Muscle layer of duodenum (tissue), 2 donors: ENCODE results near the gene RHBDD3.
"Not testable (repeated sequence)": the region's sequence is repeated elsewhere in the genome, so short reads cannot be mapped to it uniquely, and the experiment has no call there.

ENCODE experiments used
- H3K27ac ChIP-seq: one replicate; pipeline ENCODE4 v1.7.0; 2013; ENCODE audit warnings: mild to moderate bottlenecking, low read length
- H3K27me3 ChIP-seq: one replicate; pipeline ENCODE4 v1.7.0; 2013; ENCODE audit warnings: low read depth, mild to moderate bottlenecking, control low read depth, low read length
- H3K36me3 ChIP-seq, 2 donors: one replicate each; pipeline ENCODE4 v1.7.0; 2013; ENCODE audit warnings: low read length in 2 of 2, control low read depth in 1 of 2, mild to moderate bottlenecking in 1 of 2; ENCODE audit not compliant: insufficient read depth in 2 of 2, control insufficient read depth in 1 of 2
- H3K4me1 ChIP-seq, 2 donors: one replicate each; pipeline ENCODE4 v1.7.0; 2013; ENCODE audit warnings: low read length in 2 of 2, mild to moderate bottlenecking in 2 of 2, control low read depth in 1 of 2, moderate library complexity in 1 of 2; ENCODE audit not compliant: insufficient read depth in 2 of 2, control insufficient read depth in 1 of 2
- H3K4me3 ChIP-seq, 2 donors: one replicate each; pipeline ENCODE4 v1.7.0; 2013; ENCODE audit warnings: low read length in 2 of 2, low read depth in 1 of 2, mild to moderate bottlenecking in 1 of 2
- H3K9me3 ChIP-seq, 2 donors: one replicate each; pipeline ENCODE4 v1.7.0; 2013; ENCODE audit warnings: low read length in 2 of 2, control low read depth in 1 of 2, mild to moderate bottlenecking in 1 of 2; ENCODE audit not compliant: control insufficient read depth in 1 of 2
- donor health status: healthy.

The RHBDD3 gene

GRCh38 chr22:29233277-29233877 lies 34.4 kb downstream of the RHBDD3 start:
- Histone ChIP-seq H3K27ac (no peak overlapping the region), H3K27me3 (no peaks in the 10 kb centered on the region), H3K9me3 (no peaks in the 10 kb centered on the region), H3K36me3 (no peaks in the 10 kb centered on the region), H3K4me3 (no peak overlapping the region), H3K4me1 (no peaks in the 10 kb centered on the region)

GRCh38 chr22:29231971-29232959 lies 35.5 kb downstream of the RHBDD3 start:
- Histone ChIP-seq H3K27me3 (no peaks in the 10 kb centered on the region), H3K36me3 (no peaks in the 10 kb centered on the region), H3K27ac (no peak overlapping the region), H3K4me1 (no peaks in the 10 kb centered on the region), H3K9me3 (no peaks in the 10 kb centered on the region), H3K4me3 (no peak overlapping the region)

GRCh38 chr22:29230972-29231875 lies 36.6 kb downstream of the RHBDD3 start:
- no peaks in the 10 kb centered on the region for H3K36me3 ChIP-seq

GRCh38 chr22:29226351-29226981 lies 41.3 kb downstream of the RHBDD3 start:
- Histone ChIP-seq H3K9me3 (no peaks in the 10 kb centered on the region), H3K27me3 (no peaks in the 10 kb centered on the region), H3K27ac (no peak overlapping the region), H3K36me3 (no peaks in the 10 kb centered on the region), H3K4me3 (no peak overlapping the region), H3K4me1 (peaks cover 0 to 17% of the 10 kb centered on the region in 2 donors)

More at GRCh38 chr22:29230972-29231875, 36.6 kb downstream of the RHBDD3 start:
- no peak overlapping the region for H3K27ac ChIP-seq
- H3K4me3 ChIP-seq: no peak overlapping the region
- no peaks in the 10 kb centered on the region for H3K4me1 ChIP-seq
- H3K27me3 ChIP-seq: no peaks in the 10 kb centered on the region
- H3K9me3 ChIP-seq: no peaks in the 10 kb centered on the region

GRCh38 chr22:29225422-29226090 lies 42.2 kb downstream of the RHBDD3 start:
- Histone ChIP-seq H3K4me1 (peaks cover 0 to 18% of the 10 kb centered on the region in 2 donors), H3K9me3 (no peaks in the 10 kb centered on the region), H3K4me3 (no peak overlapping the region), H3K36me3 (no peaks in the 10 kb centered on the region), H3K27me3 (no peaks in the 10 kb centered on the region), H3K27ac (peak overlapping the region; percentile 16)

GRCh38 chr22:29224859-29225410 lies 42.8 kb downstream of the RHBDD3 start:
- H3K27me3 ChIP-seq: no peaks in the 10 kb centered on the region
- H3K36me3 ChIP-seq: no peaks in the 10 kb centered on the region
- H3K9me3 ChIP-seq: no peaks in the 10 kb centered on the region
- H3K27ac ChIP-seq: peak overlapping the region; percentile 16
- no peak overlapping the region for H3K4me3 ChIP-seq
- peaks cover 0 to 24% of the 10 kb centered on the region in 2 donors for H3K4me1 ChIP-seq

- Histone ChIP-seq H3K27ac (no peak overlapping the region), H3K9me3 (no peaks in the 10 kb centered on the region), H3K4me3 (no peak overlapping the region), H3K4me1 (peaks cover 0 to 24% of the 10 kb centered on the region in 2 donors), H3K27me3 (no peaks in the 10 kb centered on the region), H3K36me3 (no peaks in the 10 kb centered on the region)
Observed at GRCh38 chr22:29224121-29224858, 43.5 kb downstream of the RHBDD3 start.

- H3K27ac ChIP-seq: no peak overlapping the region
- no peaks in the 10 kb centered on the region for H3K27me3 ChIP-seq
- no peaks in the 10 kb centered on the region for H3K36me3 ChIP-seq
- peaks cover 0 to 15% of the 10 kb centered on the region in 2 donors for H3K4me1 ChIP-seq
- no peaks in the 10 kb centered on the region for H3K9me3 ChIP-seq
- no peak overlapping the region for H3K4me3 ChIP-seq
Observed at GRCh38 chr22:29219881-29220670, 47.7 kb downstream of the RHBDD3 start.

- H3K4me1 ChIP-seq: peaks cover 0 to 14% of the 10 kb centered on the region in 2 donors
- not testable (repeated sequence) for H3K4me3 ChIP-seq, H3K36me3 ChIP-seq, H3K9me3 ChIP-seq, H3K27ac ChIP-seq, H3K27me3 ChIP-seq
Observed at GRCh38 chr22:29219409-29219782, 48.4 kb downstream of the RHBDD3 start.
